Measurements from ENCODE around the gene CD2. TPM values are rescaled to one million over a fixed set of nuclear protein-coding genes. Genes with fewer than 3 reads are reported as not detected.

CD2 gene
- total and polyA plus RNA-seq, 7 donors = 0.21 to 0.62 (median 0.42) TPM

DNA sequence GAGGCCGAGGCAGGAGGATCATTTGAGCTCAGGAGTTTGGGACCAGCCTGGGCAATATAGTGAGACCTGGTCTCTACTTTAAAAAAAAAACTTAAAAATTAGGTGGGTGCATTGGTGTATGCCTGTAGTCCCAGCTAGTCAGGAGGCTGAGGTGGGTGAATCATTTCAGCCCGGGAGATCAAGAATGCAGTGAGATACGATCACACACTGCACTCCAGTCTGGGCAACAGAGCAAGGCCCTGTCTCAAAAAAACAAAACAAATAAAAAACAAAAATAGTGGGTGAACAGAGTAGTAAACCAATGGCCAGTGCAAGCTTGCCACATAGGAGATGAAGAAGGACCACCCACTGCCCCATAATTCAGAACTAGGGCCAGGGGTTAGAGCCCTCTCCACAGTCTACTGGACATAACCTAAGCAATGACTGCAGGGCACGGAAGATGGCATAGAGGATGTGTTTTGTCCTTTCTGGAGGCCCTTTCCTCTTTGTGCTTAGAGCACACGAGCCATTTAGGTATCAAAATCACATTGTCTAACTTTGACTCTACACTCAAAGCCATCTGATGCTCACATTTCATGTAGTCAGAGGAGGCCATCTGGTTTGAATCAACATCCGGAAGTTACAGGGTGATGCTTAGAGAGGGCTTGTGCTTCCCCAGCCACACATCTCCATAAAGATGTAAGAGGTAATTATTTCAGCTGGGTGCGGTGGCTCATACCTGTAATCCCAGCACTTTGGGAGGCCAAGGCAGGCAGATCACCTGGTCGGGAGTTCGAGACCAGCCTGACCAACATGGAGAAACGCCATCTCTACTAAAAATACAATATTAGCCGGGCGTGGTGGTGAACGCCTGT is 12.6 kb downstream of the CD2 start:
- Histone ChIP-seq H3K27ac (no peak overlapping the region), H3K27me3 (ENCODE audit: insufficient read depth in 3 of 3, low read length in 2 of 3) (no peaks in the 10 kb centered on the region), H3K9me3 (no peaks in the 10 kb centered on the region), H3K4me1 (no peaks in the 10 kb centered on the region), H3K4me3 (no peak overlapping the region), H3K36me3 (ENCODE audit: insufficient read depth in 1 of 2, low read depth in 1 of 2) (no peaks in the 10 kb centered on the region)
- intact Hi-C loops (cut with DNase I) = no loop called here
- DNase-seq (no peak), ATAC-seq (no peak)
- 93 to 97% (median 95%) methylated on average over 13 of the region's 13 CpGs for WGBS, 3 donors
- TF ChIP-seq, protein P1, sequence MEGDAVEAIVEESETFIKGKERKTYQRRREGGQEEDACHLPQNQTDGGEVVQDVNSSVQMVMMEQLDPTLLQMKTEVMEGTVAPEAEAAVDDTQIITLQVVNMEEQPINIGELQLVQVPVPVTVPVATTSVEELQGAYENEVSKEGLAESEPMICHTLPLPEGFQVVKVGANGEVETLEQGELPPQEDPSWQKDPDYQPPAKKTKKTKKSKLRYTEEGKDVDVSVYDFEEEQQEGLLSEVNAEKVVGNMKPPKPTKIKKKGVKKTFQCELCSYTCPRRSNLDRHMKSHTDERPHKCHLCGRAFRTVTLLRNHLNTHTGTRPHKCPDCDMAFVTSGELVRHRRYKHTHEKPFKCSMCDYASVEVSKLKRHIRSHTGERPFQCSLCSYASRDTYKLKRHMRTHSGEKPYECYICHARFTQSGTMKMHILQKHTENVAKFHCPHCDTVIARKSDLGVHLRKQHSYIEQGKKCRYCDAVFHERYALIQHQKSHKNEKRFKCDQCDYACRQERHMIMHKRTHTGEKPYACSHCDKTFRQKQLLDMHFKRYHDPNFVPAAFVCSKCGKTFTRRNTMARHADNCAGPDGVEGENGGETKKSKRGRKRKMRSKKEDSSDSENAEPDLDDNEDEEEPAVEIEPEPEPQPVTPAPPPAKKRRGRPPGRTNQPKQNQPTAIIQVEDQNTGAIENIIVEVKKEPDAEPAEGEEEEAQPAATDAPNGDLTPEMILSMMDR (IDR thresholded peaks at IDR 0.05) = no peak

- no peak overlapping the region for H3K27ac ChIP-seq
- no peak for DNase-seq
- TF ChIP-seq, protein P1 (IDR thresholded peaks at IDR 0.05) = no peak
- H3K36me3 ChIP-seq (ENCODE audit: insufficient read depth in 1 of 2, low read depth in 1 of 2) = no peaks in the 10 kb centered on the region
- no peaks in the 10 kb centered on the region for H3K9me3 ChIP-seq
- no peak overlapping the region for H3K4me3 ChIP-seq
- intact Hi-C loops (cut with DNase I) = no loop called here
- WGBS, 3 donors = 90 to 94% (median 92%) methylated on average over 5 of the region's 5 CpGs
- H3K27me3 ChIP-seq (ENCODE audit: insufficient read depth in 3 of 3, low read length in 2 of 3) = no peaks in the 10 kb centered on the region
- no peak for ATAC-seq
- H3K4me1 ChIP-seq = no peaks in the 10 kb centered on the region
Observed at GRCh38 chr1:116767782-116768382, 13.7 kb downstream of the CD2 start.

GRCh38 chr1:116768416-116769103 is 14.3 kb downstream of the CD2 start:
- no peaks in the 10 kb centered on the region for H3K27me3 ChIP-seq (ENCODE audit: insufficient read depth in 3 of 3, low read length in 2 of 3)
- H3K36me3 ChIP-seq (ENCODE audit: insufficient read depth in 1 of 2, low read depth in 1 of 2) = no peaks in the 10 kb centered on the region
- 88 to 92% (median 91%) methylated on average over 13 of the region's 13 CpGs for WGBS, 3 donors
- H3K4me3 ChIP-seq = no peak overlapping the region
- TF ChIP-seq, protein P1 (IDR thresholded peaks at IDR 0.05) = no peak
- intact Hi-C loops (cut with DNase I) = no loop called here
- ATAC-seq (no peak), DNase-seq (no peak)
- H3K4me1 ChIP-seq = no peaks in the 10 kb centered on the region
- no peaks in the 10 kb centered on the region for H3K9me3 ChIP-seq
- H3K27ac ChIP-seq = no peak overlapping the region

- Histone ChIP-seq H3K36me3 (ENCODE audit: insufficient read depth in 1 of 2, low read depth in 1 of 2) (no peaks in the 10 kb centered on the region), H3K27ac (no peak overlapping the region), H3K4me1 (no peaks in the 10 kb centered on the region), H3K27me3 (ENCODE audit: insufficient read depth in 3 of 3, low read length in 2 of 3) (no peaks in the 10 kb centered on the region), H3K4me3 (no peak overlapping the region), H3K9me3 (no peaks in the 10 kb centered on the region)
- 79 to 83% (median 80%) methylated on average over 6 of the region's 6 CpGs for WGBS, 3 donors
- intact Hi-C loops (cut with DNase I) = no loop called here
- DNase-seq (no peak), ATAC-seq (no peak)
- TF ChIP-seq, protein P1 (IDR thresholded peaks at IDR 0.05) = no peak
Observed at GRCh38 chr1:116769104-116769452, 14.8 kb downstream of the CD2 start.
